Activated T-cell treated with anti-CD3 and anti-CD28 coated beads, Interleukin-2, amount 50 U/mL, for 4 hours (primary cell): ENCODE data around the gene CA9. TPM values are rescaled to one million over a fixed set of nuclear protein-coding genes. Genes with fewer than 3 reads are reported as not detected.
A peak's percentile ranks its signal among the peaks of the same experiment; 100 is the strongest.
"Not testable (repeated sequence)": the region's sequence is repeated elsewhere in the genome, so short reads cannot be mapped to it uniquely, and the experiment has no call there.

Experiments
- ATAC-seq, 2 donors: fragments of 200-7000 bp; cut with Tn5 transposase; one replicate each; pipeline ENCODE4 v1.10.0; 2021
- DNase-seq: peaks from one replicate; pipeline ENCODE4 v3.0.0-alpha.2; 2020
- H3K27me3 Mint-ChIP-seq: one replicate; pipeline ENCODE4 v1.8.0; 2021; ENCODE audit warnings: low read depth, mixed read lengths
- H3K36me3 Mint-ChIP-seq: one replicate; pipeline ENCODE4 v1.8.0; 2022; ENCODE audit warnings: mixed read lengths; ENCODE audit not compliant: insufficient read depth
- H3K4me1 Mint-ChIP-seq: one replicate; pipeline ENCODE4 v1.8.0; 2021; ENCODE audit warnings: low read depth, mixed read lengths
- H3K4me3 Mint-ChIP-seq: one replicate; pipeline ENCODE4 v1.8.0; 2021; ENCODE audit warnings: mild to moderate bottlenecking, moderate library complexity, mixed read lengths
- H3K9me3 Mint-ChIP-seq: one replicate; pipeline ENCODE4 v1.8.0; 2021; ENCODE audit warnings: mixed read lengths
- total RNA-seq, 3 donors: library from RNA; stranded (reverse); gene quantifications; one replicate each; pipeline ENCODE4 v1.2.1, GENCODE V29; 2021

Gene CA9
- total RNA-seq, result under 1 TPM in 2 of 3 donors, not detected in 1; 0.24 to 0.46 TPM

DNA sequence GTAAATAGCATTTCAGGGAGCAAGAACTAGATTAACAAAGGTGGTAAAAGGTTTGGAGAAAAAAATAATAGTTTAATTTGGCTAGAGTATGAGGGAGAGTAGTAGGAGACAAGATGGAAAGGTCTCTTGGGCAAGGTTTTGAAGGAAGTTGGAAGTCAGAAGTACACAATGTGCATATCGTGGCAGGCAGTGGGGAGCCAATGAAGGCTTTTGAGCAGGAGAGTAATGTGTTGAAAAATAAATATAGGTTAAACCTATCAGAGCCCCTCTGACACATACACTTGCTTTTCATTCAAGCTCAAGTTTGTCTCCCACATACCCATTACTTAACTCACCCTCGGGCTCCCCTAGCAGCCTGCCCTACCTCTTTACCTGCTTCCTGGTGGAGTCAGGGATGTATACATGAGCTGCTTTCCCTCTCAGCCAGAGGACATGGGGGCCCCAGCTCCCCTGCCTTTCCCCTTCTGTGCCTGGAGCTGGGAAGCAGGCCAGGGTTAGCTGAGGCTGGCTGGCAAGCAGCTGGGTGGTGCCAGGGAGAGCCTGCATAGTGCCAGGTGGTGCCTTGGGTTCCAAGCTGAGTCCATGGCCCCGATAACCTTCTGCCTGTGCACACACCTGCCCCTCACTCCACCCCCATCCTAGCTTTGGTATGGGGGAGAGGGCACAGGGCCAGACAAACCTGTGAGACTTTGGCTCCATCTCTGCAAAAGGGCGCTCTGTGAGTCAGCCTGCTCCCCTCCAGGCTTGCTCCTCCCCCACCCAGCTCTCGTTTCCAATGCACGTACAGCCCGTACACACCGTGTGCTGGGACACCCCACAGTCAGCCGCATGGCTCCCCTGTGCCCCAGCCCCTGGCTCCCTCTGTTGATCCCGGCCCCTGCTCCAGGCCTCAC, at the start of gene CA9:
TSS of gene CA9 (plus strand) at position 797 of the 893 bp plus-strand sequence. CDS start at position 829, 32 bp downstream.
- H3K27me3 Mint-ChIP-seq, result peaks cover 9% of the 10 kb centered on the region
- DNase-seq, result no peak
- H3K4me3 Mint-ChIP-seq, result peak within 1 kb of the TSS; percentile 1
- H3K36me3 Mint-ChIP-seq, result no peaks in the 10 kb centered on the region
- peaks cover 9% of the 10 kb centered on the region for H3K4me1 Mint-ChIP-seq
- no peaks in the 10 kb centered on the region for H3K9me3 Mint-ChIP-seq
- ATAC-seq, result no peak

- ATAC-seq (no peak), DNase-seq (no peak)
- H3K4me1 Mint-ChIP-seq, result peaks cover 6% of the 10 kb centered on the region
- no peaks in the 10 kb centered on the region for H3K27me3 Mint-ChIP-seq
- no peak overlapping the region for H3K4me3 Mint-ChIP-seq
- H3K9me3 Mint-ChIP-seq, result no peaks in the 10 kb centered on the region
- H3K36me3 Mint-ChIP-seq, result no peaks in the 10 kb centered on the region
Observed at GRCh38 chr9:35627575-35627974, 46.2 kb upstream of the CA9 start.

GRCh38 chr9:35628389-35628991, 45.2 kb upstream of the CA9 start:
- Mint-ChIP-seq H3K36me3 (no peaks in the 10 kb centered on the region), H3K9me3 (no peaks in the 10 kb centered on the region), H3K27me3 (no peaks in the 10 kb centered on the region), H3K4me1 (peaks cover 6% of the 10 kb centered on the region), H3K4me3 (no peak overlapping the region)
- ATAC-seq, result no peak
- DNase-seq, result no peak

DNA sequence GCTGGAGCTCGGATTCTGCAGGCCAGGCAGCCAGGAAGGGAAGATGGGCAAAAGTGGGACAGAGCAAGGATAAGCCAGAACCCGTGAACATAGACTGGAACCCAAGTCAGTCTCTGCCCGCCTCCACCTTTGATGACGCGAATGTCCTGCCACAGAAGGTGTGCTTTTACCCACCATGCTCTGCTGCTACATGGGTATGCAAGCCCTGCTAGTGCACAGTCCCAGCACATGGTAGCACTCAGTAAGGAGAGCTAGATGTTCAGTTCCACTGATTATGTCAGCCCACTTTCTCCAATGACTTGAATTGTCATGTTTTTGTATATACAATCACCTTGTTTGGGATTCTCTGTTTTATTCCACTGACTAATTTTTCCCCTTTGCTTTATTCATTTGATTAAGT, 44.1 kb upstream of the CA9 start:
- Mint-ChIP-seq H3K4me1 (peaks cover 8% of the 10 kb centered on the region), H3K27me3 (no peaks in the 10 kb centered on the region), H3K9me3 (no peaks in the 10 kb centered on the region), H3K4me3 (no peak overlapping the region), H3K36me3 (no peaks in the 10 kb centered on the region)
- DNase-seq, result no peak
- ATAC-seq, result no peak

GRCh38 chr9:35635730-35636129, 38.0 kb upstream of the CA9 start:
- peaks cover 55% of the 10 kb centered on the region for H3K4me1 Mint-ChIP-seq
- H3K36me3 Mint-ChIP-seq, result peaks cover 5% of the 10 kb centered on the region
- no peak overlapping the region for H3K4me3 Mint-ChIP-seq
- no peaks in the 10 kb centered on the region for H3K9me3 Mint-ChIP-seq
- DNase-seq (no peak), ATAC-seq (no peak)
- no peaks in the 10 kb centered on the region for H3K27me3 Mint-ChIP-seq

DNA sequence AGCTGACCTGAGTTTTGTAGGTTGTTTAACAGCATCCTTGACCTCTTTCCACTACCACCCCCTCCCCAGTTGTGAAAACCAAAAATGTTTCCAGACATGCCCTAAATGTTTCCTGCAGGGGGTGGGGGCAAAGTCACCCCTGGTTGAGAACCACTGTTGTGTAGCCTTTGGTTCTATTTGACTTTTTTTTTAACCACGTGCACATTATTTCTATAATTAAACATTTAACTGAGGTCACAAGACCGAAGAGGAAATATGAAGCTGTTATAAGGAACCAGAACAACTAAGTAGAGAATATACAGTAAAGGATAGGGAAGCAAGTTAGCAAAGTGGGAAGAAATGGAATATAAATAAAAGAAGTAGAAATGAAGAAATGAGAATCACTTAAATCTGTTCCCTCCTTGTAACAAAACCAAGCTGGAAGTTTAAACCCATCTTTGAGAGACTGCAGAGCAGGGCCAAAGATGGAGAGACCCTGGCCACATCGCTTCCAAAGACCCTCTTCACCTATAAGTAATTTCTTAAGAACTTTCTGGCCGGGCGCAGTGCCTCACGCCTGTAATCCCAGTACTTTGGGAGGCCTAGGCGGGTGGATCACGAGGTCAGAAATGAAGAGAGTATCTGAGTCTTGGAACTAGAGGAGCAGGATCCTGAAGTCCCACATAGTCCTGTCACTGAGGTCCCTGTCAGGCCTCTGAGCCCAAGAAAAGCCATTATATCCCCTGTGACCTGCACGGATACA, 37.4 kb upstream of the CA9 start:
- H3K36me3 Mint-ChIP-seq, result peaks cover 5% of the 10 kb centered on the region
- peaks cover 58% of the 10 kb centered on the region for H3K4me1 Mint-ChIP-seq

DNA sequence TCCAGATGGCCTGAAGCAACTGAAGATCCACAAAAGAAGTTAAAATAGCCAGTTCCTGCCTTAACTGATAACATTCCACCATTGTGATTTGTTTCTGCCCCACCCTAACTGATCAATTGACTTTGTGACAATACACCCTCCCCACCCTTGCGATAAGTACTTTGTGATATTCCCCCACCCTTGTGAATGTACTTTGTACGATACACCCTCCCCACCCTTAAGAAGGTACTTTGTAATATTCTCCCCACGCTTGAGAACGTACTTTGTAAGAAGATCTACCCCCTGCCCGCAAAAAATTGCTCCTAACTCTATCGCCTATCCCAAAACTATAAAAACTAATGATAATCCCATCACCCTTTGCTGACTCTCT, 36.9 kb upstream of the CA9 start:
- not testable (repeated sequence) for DNase-seq

More for the DNA sequence above, 37.4 kb upstream of the CA9 start:
- DNase-seq, result no peak
- no peak for ATAC-seq
- Mint-ChIP-seq H3K27me3 (no peaks in the 10 kb centered on the region), H3K9me3 (no peaks in the 10 kb centered on the region), H3K4me3 (no peak overlapping the region)

GRCh38 chr9:35637427-35637955, 36.2 kb upstream of the CA9 start:
- H3K9me3 Mint-ChIP-seq, DNase-seq, H3K4me3 Mint-ChIP-seq, ATAC-seq, H3K27me3 Mint-ChIP-seq, H3K36me3 Mint-ChIP-seq: not testable (repeated sequence)
- peaks cover 63% of the 10 kb centered on the region for H3K4me1 Mint-ChIP-seq

More for the DNA sequence above, 36.9 kb upstream of the CA9 start:
- not testable (repeated sequence) for H3K27me3 Mint-ChIP-seq, ATAC-seq, H3K9me3 Mint-ChIP-seq, H3K4me3 Mint-ChIP-seq, H3K36me3 Mint-ChIP-seq
- peaks cover 63% of the 10 kb centered on the region for H3K4me1 Mint-ChIP-seq

DNA sequence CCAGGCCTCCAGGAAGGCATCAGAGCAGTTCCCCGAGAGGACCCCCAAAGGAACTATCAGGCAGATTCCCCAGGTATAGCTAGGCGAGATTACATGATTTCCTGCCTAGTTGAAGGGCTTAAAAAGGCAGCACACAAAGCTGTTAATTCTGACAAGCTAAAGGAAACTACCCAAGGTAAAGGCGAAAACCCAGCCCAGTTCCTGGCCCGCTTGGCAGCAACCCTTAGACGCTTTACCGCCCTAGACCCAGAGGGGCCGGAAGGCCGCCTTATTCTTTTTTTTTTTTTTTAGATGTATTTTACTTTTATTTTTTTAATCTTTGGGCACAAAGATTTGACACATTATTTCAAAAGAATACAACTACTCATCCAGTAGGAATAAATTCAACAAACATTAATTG, 35.0 kb upstream of the CA9 start:
- not testable (repeated sequence) for H3K9me3 Mint-ChIP-seq, H3K27me3 Mint-ChIP-seq, H3K36me3 Mint-ChIP-seq, DNase-seq, ATAC-seq
- Mint-ChIP-seq H3K4me3 (peak overlapping the region; percentile 48), H3K4me1 (peaks cover 67% of the 10 kb centered on the region)

DNA sequence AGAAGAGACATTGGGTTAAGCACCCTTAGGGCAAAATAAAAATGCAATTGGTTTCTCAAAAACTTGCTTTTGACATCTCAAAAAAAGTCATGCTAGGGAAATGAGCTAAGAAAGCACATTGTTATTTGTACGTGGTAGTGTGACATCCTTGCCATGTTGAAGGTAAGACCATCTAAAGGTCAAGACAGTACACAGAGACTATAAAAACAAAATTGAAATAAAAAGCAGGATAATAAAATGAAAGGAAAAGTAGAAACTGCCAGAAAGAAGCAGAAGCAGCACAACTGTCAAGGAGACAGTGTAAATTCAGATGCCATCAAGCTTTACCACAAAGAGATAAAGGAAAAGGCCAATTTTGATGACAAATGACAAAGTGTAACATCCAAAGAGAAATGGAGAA, 34.5 kb upstream of the CA9 start:
- not testable (repeated sequence) for H3K36me3 Mint-ChIP-seq, H3K9me3 Mint-ChIP-seq, H3K27me3 Mint-ChIP-seq, DNase-seq
- peak; percentile 50 to 63 for ATAC-seq
- Mint-ChIP-seq H3K4me3 (peak overlapping the region; percentile 4), H3K4me1 (peaks cover 67% of the 10 kb centered on the region)

- H3K36me3 Mint-ChIP-seq, result peaks cover 5% of the 10 kb centered on the region
- H3K9me3 Mint-ChIP-seq, result no peaks in the 10 kb centered on the region
- no peak for DNase-seq
- peaks cover 69% of the 10 kb centered on the region for H3K4me1 Mint-ChIP-seq
- ATAC-seq, result no peak
- peak overlapping the region; percentile 4 for H3K4me3 Mint-ChIP-seq
- no peaks in the 10 kb centered on the region for H3K27me3 Mint-ChIP-seq
Observed at GRCh38 chr9:35639631-35640030, 34.1 kb upstream of the CA9 start.

DNA sequence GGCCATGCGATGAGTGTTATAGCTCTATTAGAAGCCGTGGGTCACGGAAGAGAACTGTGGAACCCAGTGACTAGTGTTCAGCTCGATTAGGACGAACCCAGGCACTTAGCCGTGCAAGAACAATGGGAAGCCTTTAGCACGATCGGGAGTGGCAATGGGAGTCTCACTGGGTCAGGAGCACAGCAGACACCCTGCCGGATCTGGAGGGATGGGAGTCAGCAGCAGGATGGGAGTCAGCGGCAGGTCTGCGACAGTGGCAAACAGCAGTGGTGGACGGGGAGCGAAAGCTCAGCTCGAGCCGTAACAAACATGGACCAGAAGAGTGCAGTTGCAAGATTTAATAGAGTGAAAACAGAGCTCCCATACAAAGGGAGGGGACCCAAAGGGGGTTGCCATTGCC, 33.3 kb upstream of the CA9 start:
- not testable (repeated sequence) for H3K9me3 Mint-ChIP-seq, DNase-seq, H3K4me3 Mint-ChIP-seq, H3K36me3 Mint-ChIP-seq, ATAC-seq, H3K27me3 Mint-ChIP-seq
- peaks cover 67% of the 10 kb centered on the region for H3K4me1 Mint-ChIP-seq

GRCh38 chr9:35641478-35641877, 32.2 kb upstream of the CA9 start:
- H3K4me3 Mint-ChIP-seq, DNase-seq, H3K27me3 Mint-ChIP-seq, ATAC-seq, H3K9me3 Mint-ChIP-seq, H3K36me3 Mint-ChIP-seq: not testable (repeated sequence)
- peaks cover 65% of the 10 kb centered on the region for H3K4me1 Mint-ChIP-seq

DNA sequence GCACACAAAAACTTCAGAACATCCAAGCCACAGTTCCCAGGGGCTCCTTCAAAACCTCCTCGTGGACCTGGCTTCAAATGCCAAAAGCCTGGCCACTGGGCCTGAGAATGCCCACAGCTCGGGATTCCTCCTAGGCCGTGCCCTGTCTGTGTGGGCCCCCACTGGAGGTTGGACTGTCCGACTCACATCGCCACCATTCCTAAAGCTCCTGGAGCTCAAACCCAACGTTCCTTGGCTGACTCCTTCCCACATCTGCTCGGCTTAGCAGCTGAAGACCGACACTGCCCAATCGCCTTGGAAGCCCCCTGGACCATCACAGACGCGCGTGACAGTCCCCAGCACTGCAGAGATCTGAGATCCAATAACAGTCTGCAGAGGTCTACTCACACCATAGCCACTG, 30.7 kb upstream of the CA9 start:
- Mint-ChIP-seq H3K4me1 (peaks cover 63% of the 10 kb centered on the region), H3K9me3 (no peaks in the 10 kb centered on the region), H3K36me3 (peaks cover 5% of the 10 kb centered on the region)

More for the DNA sequence above, 30.7 kb upstream of the CA9 start:
- no peaks in the 10 kb centered on the region for H3K27me3 Mint-ChIP-seq
- H3K4me3 Mint-ChIP-seq, result no peak overlapping the region
- no peak for DNase-seq
- ATAC-seq, result no peak
